GM21529 (cell line): ENCODE measurements around the gene FOCAD.

ENCODE experiments used
- ATAC-seq: cut with Tn5 transposase; IDR thresholded peaks from one replicate; pipeline ENCODE4 v1.9.1; 2021; ENCODE audit not compliant: unreplicated experiment

The FOCAD gene

GRCh38 chr9:20996809-20997208, 312.8 kb downstream of the FOCAD start:
- peak; percentile 54 for ATAC-seq

GRCh38 chr9:20997503-20998076, 313.5 kb downstream of the FOCAD start:
- peak; percentile 73 for ATAC-seq

- no peak for ATAC-seq
Measured at GRCh38 chr9:21001581-21001980, 317.5 kb downstream of the FOCAD start.

GRCh38 chr9:21002040-21002439, 318.0 kb downstream of the FOCAD start:
- no peak for ATAC-seq

- ATAC-seq: no peak
Measured at GRCh38 chr9:21015129-21015815, 331.2 kb downstream of the FOCAD start.

- peak; percentile 62 for ATAC-seq
Measured at GRCh38 chr9:21015995-21016394, 331.9 kb downstream of the FOCAD start.

- ATAC-seq: no peak
Measured at GRCh38 chr9:21016701-21017491, 332.8 kb downstream of the FOCAD start.

GRCh38 chr9:21018177-21018576, 334.1 kb downstream of the FOCAD start:
- no peak for ATAC-seq

- ATAC-seq: no peak
Measured at GRCh38 chr9:21023861-21024260, 339.8 kb downstream of the FOCAD start.

GRCh38 chr9:21027295-21027694, 343.2 kb downstream of the FOCAD start:
- no peak for ATAC-seq

GRCh38 chr9:21028466-21028865, 344.4 kb downstream of the FOCAD start:
- ATAC-seq: no peak

- ATAC-seq: no peak
Measured at GRCh38 chr9:21029661-21030060, 345.6 kb downstream of the FOCAD start.

GRCh38 chr9:21030389-21031035, 346.5 kb downstream of the FOCAD start:
- ATAC-seq: peak; percentile 66

GRCh38 chr9:21031091-21031807, 347.2 kb downstream of the FOCAD start, which contains the start of gene HACD4:
HACD4 (minus strand) TSS chr9:21031640; CDS start chr9:21031590, 50 bp downstream.
- peak; percentile 85 for ATAC-seq

GRCh38 chr9:21031808-21032183, 347.7 kb downstream of the FOCAD start:
- no peak for ATAC-seq

- ATAC-seq: no peak
Measured at GRCh38 chr9:21037278-21037677, 353.2 kb downstream of the FOCAD start.

GRCh38 chr9:21039302-21039701, 355.2 kb downstream of the FOCAD start:
- no peak for ATAC-seq

- no peak for ATAC-seq
Measured at GRCh38 chr9:21042466-21042865, 358.4 kb downstream of the FOCAD start.

GRCh38 chr9:21043841-21044240, 359.8 kb downstream of the FOCAD start:
- ATAC-seq: no peak
